Amygdala (tissue), 56 donors: ENCODE measurements around the gene DCHS1.

ENCODE experiments used
- DNase-seq, 56 donors: peaks; one replicate each; lab custom pipeline; 2025; lab: John Stamatoyannopoulos, UW

DCHS1 gene

DNA sequence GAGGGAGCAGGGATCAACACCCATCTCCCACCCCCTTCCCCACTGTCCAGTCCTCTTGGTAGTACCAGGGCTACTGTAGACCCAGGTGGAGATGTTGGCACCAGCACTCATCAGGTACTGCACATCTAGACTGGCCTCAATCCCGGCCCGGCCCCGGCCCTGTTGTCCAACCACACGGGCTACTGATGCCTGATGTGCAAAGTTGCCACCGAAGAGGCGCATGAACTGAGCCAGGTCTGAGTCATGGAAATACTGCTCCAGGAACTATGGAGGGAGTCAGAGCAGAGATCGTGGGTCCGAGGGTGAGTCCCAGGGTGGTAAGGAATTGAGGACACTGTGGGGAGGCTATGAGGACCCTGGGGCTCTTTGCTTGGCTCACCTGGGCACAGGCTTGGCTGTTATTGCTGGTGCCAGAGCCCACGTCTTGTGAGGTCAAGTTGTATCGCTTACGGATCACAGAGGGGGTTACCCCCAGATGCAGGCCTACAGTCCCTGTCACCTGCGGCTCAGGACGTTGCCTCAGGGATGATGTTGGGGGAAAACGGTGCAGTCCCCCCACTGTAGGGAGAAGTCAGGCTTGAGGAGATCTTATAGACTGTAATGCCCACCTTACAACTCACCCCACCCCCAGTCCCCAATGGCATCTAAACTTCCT, 38.9 kb downstream of the DCHS1 start:
- no peak for DNase-seq

DNA sequence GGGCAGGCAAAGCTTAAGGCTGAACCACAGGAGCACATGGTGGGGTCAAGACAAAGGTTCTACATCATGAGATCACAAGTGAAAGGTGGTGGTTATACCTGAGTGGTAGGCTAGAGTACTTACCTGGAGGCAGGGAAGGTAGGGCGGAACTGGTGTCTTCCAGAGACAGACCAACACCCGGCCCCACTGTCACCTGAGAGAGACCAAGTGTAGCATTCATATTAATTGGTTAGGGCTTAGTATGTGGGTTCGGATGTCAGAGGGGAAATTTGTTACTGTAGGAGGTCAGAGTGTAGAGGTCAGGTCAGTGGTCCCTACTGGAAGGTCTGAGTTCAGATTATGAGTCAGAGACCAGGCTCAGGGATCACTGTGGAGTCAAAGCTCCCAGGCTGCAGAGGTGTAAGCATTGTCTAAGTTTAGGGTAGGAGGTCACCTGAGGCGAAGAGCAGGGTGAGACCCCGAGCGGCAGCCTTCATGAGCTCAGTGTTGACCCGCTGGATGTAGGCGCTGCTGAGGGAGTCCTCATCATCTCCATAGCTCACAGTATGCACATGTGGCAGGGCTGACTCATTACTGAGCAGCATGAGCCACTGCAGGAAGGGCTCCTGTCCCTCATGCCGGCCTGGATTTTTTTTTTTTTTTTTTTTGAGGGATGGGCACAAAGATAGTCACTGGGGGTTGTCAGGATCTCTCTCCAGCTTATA, 39.6 kb downstream of the DCHS1 start:
- no peak for DNase-seq

DNA sequence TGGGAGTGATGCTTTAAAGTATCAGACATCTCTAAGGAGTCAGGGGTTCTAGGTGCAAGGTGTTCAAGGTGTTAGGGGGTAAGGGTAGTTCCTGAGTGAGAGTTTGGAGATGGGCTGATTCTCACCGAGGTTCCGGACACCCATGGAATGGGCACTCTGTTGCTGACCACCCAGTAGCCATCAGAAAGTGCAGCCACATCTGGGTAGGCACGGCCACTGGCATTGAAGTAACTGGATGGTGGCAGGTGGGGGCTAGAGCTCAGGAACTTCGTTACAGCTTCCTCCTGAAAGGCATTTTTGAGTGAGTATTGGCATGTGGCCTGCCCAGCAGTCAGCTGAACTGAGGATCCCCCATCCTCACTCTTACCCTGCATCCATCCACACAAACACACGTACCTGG, 40.6 kb downstream of the DCHS1 start:
- no peak for DNase-seq

DNA sequence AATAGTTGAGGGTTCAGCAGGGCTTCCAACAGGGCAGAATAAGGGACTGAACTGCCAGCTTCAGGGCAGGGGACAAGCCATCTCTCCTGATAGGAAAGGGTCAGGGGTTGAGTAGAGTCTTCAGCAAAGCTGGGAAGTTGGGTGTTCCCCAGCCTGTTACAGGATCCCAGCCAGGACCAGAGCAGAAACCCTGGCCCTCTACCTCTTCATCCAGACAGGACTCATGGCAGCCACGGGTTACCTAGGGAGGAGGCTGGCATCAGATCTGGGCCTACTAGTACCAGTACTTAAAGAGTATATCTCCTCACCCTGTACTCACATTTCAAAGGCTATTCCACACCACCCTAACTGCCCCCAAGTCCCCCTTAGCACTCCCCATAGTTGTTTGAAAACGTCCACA, 41.2 kb downstream of the DCHS1 start:
- no peak for DNase-seq

DNA sequence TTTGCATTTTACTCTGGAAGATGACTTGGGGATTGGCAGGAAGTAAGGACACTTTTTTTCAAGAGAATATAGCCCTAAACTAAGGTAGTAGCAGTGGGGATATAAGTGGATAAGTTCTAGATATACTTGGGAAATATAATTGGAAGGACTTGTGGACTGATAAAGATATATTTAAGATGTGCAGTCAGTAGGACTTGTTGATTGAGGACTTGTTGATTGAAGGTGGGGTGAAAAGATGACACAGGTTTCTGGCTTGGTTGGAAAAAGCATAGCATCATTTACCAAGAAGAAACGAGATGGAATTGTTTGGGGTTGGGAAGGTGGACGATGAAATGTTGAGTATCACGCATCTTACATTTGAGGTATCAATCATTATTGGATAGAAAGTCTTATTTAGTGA, 42.1 kb downstream of the DCHS1 start:
- no peak for DNase-seq

DNA sequence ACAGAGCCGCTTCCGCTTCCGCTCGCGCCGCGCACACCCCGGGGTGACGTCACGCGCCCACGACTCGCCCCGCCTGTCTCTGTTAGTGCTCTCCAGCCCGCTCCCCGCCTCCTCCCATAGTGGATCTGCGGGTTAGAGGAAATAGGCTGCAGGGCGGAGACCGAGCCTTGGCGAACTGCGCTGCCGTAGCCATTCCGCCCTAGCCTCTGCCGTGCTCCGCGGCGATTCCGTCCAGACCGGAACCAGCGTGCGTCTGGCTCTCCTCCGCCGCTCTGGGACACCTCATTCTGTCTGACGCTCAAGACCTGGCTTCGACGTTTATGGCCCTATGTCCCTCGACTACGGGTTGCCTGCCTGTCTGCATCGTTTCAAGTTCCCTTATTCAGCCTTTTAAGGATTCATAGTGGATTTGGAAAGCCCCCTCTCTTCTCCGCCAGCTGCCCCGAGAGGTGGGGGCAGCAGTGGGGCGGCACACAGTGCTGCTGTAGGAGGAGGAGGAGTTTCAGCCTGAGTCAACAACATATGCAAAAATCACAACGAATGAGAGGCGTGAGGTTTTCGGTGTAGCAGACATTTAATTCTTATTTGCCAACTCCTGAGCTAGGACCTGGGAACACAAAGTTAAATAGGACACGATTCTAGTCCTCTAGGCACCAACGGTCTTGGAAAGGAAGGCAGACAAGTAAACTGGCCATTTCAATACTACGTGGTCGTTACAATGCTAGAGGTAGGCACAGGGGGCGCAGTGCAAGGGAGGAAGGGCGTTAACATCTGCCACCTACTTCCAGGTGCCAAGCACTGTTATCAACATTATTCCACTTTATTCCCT, 43.2 kb downstream of the DCHS1 start, which contains the start of gene TAF10:
TSS of gene TAF10 (minus strand) at position 4 of the 829 bp plus-strand sequence. CDS start 27 bp downstream, outside the sequence.
- DNase-seq, result peak; percentile 56 to 97 (median 90)

DNA sequence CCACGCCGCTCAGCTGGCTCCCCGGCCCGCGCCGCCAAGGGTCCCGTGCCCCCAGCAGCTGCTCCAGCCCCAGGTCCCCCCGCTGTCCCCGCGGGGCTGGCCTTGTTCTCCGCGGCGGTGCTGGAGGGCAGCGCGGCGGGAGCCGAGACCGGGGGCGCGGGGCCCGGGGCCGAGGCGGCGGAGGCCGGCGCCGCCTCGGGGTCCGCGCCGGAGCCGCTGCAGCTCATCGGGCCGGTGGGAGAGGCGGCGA, 43.7 kb downstream of the DCHS1 start:
- peak in 1 of 56 donors; percentile 54 for DNase-seq

DNA sequence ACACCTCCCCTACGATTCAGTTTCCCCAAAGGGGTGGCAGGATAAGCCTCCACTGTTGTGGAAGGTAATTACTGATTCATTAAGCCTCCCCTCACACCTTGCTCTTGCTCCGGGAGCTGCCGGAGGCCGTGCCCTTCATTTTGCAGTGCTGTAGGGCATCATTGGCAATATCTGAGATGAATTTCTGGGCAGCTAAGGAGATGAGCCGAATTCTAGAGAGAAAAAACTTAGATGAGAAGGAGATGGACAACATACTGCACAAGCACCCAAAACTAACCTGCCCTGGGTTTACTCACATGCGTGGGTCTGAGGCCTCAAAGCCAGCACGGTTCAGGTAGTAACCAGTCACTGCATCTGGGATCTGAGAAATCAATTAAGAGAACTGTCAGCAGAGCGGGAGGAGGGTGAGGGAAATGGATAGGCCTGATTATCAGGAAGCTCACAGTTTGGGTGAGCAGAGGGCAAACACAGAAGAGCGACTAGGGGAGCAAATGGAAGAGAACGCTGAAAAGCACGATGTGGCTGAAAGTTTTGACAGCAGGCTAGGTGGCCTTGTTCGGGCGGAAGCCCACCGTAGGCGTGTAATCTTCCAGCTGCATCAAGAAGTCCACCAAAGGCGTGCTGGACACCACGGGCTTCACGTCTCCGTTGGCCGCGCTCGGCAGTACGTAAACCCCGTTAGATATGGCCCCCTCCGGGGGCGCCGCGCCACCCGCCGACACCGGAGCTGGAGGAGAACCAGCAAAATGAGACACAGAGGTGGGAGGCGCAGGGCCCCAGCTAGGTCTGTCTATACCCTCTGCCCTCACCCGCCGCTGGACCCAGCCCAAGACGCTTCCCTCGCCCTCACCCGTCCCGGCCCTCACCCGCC, 44.3 kb downstream of the DCHS1 start:
- DNase-seq, result peak in 18 of 56 donors; percentile 28 to 75 (median 56)

DNA sequence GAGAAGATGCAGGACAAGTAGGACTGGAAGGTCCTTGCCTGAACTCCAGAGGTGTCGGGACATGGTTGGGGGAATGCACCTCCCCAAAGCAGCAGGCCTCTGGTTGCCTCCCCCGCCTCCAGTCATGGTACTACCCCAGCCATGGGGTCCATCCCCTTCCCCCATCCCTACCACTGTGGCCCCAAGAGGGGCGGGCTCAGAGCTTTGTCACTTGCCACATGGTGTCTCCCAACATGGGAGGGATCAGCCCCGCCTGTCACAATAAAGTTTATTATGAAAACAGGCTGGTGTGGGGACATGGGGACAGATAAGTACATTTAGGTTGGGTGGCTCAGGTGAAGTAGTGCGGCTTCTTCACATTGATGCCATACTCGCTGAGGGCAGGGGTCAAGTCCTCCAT, 45.0 kb downstream of the DCHS1 start:
- no peak for DNase-seq

DNA sequence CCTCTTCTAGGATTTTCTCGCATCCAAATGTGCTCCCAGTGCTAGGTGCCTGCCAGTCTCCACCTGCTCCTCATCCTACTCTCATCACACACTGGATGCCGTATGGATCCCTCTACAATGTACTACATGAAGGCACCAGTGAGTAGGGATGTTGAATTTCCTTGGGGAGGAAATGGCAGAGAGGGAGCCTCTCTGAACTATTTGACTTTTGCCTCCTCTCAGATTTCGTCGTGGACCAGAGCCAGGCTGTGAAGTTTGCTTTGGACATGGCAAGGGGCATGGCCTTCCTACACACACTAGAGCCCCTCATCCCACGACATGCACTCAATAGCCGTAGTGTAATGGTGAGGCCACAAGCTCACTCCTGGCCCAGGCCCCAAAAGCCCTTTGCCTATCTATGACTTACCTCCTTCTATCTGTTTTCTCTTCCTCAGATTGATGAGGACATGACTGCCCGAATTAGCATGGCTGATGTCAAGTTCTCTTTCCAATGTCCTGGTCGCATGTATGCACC, 46.0 kb downstream of the DCHS1 start:
- no peak for DNase-seq

DNA sequence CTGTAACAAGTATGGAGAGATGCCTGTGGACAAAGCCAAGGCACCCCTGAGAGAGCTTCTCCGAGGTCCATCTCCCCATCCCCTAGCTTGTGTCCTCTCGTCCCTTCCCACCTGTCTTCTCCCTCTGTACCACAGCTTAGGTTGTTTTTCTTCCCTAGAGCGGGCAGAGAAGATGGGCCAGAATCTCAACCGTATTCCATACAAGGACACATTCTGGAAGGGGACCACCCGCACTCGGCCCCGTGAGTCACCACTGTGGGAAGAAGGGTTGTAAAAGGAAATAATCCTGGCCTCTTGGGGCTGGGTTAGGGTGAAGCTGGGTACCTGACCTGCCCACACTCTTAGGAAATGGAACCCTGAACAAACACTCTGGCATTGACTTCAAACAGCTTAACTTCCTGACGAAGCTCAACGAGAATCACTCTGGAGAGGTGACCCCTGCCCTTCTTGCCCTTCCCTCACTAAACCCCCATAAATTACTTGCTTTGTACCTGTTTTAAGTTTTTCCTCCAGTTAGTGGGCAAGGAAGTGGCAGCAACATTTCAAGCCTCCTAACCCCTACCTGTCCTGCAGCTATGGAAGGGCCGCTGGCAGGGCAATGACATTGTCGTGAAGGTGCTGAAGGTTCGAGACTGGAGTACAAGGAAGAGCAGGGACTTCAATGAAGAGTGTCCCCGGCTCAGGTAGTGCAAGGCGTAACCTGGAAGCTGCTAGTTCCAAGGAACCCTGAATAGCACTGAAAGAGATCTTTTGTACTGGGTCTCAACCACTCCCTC, 46.7 kb downstream of the DCHS1 start:
- DNase-seq, result no peak

DNA sequence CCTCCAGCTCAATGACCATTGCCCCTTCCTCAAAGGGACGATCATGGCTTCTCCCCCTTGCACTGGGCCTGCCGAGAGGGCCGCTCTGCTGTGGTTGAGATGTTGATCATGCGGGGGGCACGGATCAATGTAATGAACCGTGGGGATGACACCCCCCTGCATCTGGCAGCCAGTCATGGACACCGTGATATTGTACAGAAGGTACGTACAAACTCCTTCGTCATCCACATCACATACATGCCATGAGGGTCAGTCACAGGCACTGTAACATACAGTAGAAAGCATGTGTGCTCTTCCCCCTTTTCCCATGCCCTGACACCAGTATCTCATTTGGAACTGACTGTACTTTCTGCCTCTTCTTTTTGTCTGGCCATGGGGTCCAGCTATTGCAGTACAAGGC, 47.6 kb downstream of the DCHS1 start:
- no peak for DNase-seq

DNA sequence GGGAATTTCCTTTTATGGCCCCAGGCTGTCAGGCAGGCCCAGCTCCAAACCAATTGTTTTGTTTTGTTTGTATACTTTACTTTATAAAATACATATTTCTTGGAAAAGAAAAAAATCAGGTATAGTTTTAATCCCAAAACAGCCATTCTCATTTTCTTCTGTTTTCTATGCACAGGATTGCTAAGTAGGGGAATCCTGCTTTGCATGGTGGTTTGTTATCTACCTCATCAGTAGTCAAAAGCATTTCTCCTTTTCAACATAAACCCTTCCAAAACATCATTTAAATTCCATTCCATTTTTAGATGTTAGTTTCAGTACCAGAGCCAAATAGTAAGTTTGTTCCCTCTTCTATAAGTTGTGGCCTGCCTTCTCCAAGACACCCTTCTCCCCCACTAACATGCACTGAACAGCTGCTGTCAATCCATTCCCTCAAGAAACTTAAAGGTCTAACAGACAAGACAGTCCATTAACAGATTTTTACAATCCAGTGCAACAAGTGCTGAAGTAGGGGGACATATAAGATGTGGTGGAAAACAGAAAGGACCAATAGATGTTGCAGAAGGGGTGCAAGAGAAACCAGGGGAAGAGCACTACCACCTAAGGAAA, 48.3 kb downstream of the DCHS1 start:
- DNase-seq, result no peak

DNA sequence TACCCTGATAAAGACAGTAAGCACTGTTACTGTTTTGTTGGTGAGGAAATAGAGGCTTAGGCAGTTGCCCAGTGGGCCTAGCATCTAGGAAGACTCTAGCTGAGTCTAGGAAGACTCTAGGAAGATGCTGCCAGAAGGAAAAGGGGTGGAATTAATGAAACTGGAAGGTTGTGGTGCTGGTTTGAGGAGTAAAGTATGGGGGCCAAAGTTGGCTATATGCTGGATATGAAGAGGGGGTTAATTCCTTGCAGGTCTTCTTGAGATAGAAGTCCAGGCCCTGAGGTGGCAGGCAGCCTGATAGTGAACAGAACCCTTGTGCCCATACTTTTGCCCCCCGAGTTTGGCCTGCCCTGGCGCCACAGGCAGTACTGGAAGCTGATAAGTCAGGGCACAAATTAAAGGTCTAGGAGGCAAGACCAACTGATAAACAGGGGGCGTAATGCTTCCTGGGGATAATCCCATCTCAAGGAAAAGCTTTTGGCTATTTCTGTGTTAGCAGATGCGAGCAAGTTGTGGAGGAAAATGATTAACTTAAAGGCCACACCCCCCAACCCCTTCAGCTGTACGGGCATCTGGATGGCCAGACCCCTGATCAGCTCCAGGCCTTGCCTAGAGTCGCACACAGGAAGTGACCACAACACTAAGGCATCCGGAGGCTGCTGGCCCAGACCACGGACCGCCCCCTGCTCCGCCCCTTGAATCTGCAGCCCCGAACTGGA, 49.0 kb downstream of the DCHS1 start:
- peak in 50 of 56 donors; percentile 22 to 87 (median 70) for DNase-seq

DNA sequence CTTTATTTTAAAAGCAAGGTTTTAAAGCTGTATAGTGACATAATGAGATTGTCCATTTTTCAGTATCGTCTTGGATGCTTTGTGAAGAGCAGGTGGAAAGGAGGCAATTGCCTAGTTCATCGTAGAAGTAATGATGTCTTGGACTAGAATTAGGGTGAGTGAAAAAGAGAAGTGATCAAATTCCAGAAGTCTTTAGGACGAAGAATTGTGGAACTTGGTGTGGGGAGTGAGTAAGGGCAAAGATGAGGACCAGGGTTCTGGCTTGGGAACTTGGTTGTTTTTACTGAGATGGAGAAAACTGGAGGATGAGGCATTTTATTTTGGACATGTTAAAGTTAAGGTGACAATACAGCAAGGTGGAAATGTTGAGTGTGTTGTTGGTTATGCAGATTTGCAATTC, 50.8 kb downstream of the DCHS1 start:
- DNase-seq, result no peak

DNA sequence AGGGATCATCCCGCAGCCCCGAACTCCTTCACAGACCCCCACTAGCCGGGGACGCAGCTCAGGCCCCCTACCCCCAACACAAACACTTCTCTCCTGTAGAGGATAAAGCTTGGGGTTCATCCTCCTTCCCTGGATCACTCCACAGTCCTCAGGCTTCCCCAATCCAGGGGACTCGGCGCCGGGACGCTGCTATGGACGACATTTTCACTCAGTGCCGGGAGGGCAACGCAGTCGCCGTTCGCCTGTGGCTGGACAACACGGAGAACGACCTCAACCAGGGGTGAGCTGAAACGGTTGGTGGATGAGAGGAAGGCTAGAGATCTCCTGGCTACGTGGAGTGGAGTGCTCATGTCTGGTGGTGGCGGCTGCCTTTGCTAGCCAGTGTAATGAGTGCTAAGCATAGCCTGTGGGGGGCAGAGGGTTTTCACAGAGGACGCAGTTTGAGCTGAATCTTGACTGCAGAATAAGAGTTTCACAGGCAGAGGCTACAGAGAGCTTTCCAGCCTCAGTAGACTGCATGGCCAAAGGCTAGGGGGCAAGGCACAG, 51.5 kb downstream of the DCHS1 start:
- DNase-seq, result peak in 38 of 56 donors; percentile 28 to 70 (median 50)

DNA sequence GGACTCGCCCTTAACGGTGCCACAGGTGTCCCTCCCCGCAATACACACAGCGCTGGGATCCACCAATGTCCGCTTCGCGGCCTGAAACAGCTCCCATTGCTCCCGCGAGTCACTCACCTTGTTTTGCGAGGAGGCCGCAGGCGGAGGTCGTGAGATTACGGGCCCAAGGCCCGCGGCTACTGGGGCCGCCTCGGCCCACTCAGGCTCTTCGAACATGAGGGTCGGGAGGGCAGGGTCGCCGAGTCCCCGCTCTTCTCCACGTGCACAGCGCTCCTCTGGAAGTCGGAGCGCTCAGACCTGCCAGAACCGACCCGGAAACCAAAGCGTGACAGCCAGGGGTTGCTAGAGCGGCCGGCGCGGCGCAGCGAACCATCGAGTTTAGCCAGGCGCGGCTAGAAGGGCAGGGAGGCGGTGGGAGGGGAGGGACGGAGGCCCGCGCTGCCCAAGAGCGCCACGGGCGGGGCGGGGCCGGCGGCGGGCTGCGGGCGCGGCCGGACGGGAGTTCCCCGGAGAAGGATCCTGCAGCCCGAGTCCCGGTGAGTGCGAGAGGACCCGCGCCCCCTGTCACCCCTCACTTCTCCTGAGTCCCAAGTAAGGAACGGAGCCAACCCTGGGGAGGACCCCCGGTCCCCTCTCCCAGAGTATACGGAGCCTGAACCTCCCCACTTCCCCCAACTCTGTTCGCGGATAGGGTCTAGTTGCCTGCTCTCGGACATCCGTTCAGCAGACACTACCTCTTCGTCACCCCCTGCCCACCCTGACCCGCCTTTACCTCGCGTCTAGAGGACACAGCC, 52.1 kb downstream of the DCHS1 start, which contains the start of the genes ILK and RRP8:
TSS of gene ILK (plus strand) at position 488 of the 794 bp plus-strand sequence. CDS start 498 bp downstream, outside the sequence.
TSS of gene RRP8 (minus strand) at position 330 of the 794 bp plus-strand sequence. CDS start at position 216, 114 bp downstream.
- peak in 55 of 56 donors; percentile 38 to 92 (median 83) for DNase-seq
